ENCODE results near the gene OCA2.

DNA sequence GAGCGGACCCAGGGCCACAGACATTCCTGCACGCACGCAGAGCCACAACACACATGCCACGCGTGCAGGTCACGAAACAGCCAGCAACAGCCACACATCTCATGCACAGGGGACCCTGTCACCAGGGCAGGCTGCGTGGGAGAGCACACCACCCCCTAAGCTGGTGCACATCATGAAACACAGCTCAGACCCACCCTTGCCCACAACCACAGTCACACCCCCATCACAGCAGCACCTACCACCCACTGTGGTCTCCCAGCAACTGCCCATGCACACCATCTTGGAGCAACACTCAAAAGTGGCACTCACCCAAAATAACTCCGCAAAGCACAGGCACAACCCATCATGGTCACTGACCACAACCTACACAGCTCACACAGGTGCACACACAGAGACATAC, 75.7 kb downstream of the OCA2 start:
- TF ChIP-seq, protein P1, sequence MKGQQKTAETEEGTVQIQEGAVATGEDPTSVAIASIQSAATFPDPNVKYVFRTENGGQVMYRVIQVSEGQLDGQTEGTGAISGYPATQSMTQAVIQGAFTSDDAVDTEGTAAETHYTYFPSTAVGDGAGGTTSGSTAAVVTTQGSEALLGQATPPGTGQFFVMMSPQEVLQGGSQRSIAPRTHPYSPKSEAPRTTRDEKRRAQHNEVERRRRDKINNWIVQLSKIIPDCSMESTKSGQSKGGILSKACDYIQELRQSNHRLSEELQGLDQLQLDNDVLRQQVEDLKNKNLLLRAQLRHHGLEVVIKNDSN (IDR thresholded peaks at IDR 0.05) = no peak
- TF ChIP-seq EP300 (IDR thresholded peaks at IDR 0.05; ENCODE audit: borderline replicate concordance) (no peak), TAF1 (IDR thresholded peaks at IDR 0.05; ENCODE audit: low read depth) (no peak), EGR1 (IDR thresholded peaks at IDR 0.05) (no peak), RAD21 (IDR thresholded peaks at IDR 0.05; ENCODE audit: low read depth) (no peak), CREB1 (IDR thresholded peaks at IDR 0.05; ENCODE audit: low read depth) (no peak), TCF12 (IDR thresholded peaks at IDR 0.05; ENCODE audit: low read depth) (no peak)
- TF ChIP-seq, protein P2, sequence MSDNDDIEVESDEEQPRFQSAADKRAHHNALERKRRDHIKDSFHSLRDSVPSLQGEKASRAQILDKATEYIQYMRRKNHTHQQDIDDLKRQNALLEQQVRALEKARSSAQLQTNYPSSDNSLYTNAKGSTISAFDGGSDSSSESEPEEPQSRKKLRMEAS (IDR thresholded peaks at IDR 0.05) = no peak
